AG09319 (cell line): ENCODE measurements around the gene SYT14.
"Not testable (repeated sequence)": the region's sequence is repeated elsewhere in the genome, so short reads cannot be mapped to it uniquely, and the experiment has no call there.

Experiments
- DNase-seq: peaks from one replicate; pipeline ENCODE4 v3.0.0-alpha.2; 2010; ENCODE audit warnings: low read depth; ENCODE audit errors: extremely low read depth
- TF ChIP-seq, protein P1 (sequence below): IDR thresholded peaks from 2 replicates; pipeline ENCODE4 v1.5.1; 2011; ENCODE audit warnings: low read depth, mild to moderate bottlenecking, inconsistent platforms, low read length, moderate library complexity

The SYT14 gene

DNA sequence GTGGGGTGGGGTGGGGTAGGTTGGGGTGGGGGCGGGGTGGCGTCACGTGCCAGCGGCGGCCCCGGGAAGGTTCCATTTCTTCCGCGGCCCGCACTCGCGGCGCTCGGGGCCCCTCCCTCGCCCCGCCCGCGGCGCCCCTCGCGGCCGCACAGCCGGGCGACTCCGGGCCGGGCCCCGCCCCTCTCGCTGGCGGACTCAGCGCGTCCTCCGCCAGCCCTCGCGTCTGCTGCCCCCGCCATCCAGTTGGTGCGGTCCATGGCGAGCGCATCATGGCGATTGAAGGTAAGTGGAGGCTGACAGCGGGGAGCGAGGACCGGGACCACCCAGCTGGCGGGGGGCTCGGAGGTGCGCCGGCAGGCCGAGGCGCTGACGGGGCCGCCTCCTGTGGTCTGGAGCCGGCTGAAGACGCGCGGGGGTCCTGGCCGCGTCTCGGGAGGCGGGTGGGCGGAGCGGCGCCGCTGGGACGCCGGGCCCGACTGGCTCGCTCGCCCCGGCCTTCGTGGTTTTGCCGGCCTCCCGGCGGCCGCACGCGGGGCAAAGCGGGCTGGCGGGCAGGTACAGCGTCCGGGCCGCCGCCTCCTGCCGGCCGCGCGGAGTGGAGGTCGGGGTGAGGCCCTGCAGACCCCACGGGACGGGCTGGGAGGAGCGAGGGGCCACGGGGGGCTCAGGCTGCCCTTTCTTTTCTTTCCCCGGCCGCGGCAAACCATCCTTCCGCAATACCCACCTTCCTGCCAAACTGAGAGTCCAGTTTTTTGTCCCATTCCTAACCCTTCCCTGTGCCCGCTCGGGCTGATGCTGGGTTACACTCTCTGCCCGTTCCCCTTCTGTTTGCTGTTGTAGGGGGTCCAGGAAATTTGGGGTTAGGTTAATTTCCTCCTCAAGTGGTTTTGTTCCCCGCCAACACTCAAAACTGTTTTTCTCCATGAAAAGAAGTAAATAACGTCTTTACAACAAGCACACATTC, at the start of gene SYT14:
SYT14 (plus strand) TSS at position 222 of the 964 bp plus-strand sequence; CDS start at position 270, 48 bp downstream.
- peak; percentile 32 for DNase-seq
- TF ChIP-seq, protein P1, sequence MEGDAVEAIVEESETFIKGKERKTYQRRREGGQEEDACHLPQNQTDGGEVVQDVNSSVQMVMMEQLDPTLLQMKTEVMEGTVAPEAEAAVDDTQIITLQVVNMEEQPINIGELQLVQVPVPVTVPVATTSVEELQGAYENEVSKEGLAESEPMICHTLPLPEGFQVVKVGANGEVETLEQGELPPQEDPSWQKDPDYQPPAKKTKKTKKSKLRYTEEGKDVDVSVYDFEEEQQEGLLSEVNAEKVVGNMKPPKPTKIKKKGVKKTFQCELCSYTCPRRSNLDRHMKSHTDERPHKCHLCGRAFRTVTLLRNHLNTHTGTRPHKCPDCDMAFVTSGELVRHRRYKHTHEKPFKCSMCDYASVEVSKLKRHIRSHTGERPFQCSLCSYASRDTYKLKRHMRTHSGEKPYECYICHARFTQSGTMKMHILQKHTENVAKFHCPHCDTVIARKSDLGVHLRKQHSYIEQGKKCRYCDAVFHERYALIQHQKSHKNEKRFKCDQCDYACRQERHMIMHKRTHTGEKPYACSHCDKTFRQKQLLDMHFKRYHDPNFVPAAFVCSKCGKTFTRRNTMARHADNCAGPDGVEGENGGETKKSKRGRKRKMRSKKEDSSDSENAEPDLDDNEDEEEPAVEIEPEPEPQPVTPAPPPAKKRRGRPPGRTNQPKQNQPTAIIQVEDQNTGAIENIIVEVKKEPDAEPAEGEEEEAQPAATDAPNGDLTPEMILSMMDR, result peak; percentile 13; the same call in 1 of the 2 replicates

DNA sequence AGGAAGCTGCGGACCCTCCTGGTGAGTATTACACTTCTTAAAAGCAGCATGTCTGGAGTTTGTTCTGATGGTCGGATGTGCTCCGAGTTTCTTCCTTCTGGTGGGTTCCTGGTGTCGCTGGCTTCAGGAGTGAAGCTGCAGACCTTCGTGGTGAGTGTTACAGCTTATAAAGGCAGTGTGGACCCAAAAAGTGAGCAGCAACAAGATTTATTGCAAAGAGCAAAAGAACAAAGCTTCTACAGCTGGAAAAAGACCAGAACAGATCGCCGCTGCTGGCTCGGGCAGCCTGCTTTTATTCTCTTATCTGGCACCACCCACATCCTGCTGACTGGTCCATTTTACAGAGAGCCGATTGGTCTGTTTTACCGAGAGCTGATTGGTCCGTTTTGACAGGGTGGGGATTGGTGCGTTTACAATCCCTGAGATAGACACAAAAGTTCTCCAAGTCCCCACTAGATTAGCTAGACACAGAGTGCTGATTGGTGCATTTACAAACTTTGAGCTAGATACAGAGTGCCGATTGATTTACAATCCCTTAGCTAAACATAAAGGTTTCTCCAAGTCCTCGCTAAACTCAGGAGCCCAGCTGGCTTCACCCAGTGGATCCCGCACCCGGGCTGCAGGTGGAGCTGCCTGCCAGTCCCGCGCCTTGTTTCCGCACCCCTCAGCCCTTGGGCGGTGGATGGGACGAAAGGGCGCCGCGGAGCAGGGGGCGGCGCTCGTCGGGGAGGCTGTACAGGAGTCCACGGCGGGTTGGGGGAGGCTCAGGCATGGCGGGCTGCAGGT, 49.5 kb upstream of the SYT14 start:
- DNase-seq, result not testable (repeated sequence)

DNA sequence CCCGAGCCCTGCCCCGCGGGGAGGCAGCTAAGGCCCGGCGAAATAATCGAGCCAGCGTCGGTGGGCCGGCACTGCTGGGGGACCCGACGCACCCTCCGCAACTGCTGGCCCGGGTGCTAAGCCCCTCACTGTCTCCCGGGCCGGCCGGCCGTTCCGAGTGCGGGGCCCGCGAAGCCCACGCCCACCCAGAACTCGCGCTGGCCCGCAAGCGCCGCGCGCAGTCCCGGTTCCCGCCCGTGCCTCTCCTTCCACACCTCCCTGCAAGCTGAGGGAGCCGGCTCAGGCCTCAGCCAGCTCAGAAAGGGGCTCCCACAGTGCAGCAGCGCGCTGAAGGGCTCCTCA, 49.0 kb upstream of the SYT14 start:
- TF ChIP-seq, protein P1, result no peak
- DNase-seq, result no peak

DNA sequence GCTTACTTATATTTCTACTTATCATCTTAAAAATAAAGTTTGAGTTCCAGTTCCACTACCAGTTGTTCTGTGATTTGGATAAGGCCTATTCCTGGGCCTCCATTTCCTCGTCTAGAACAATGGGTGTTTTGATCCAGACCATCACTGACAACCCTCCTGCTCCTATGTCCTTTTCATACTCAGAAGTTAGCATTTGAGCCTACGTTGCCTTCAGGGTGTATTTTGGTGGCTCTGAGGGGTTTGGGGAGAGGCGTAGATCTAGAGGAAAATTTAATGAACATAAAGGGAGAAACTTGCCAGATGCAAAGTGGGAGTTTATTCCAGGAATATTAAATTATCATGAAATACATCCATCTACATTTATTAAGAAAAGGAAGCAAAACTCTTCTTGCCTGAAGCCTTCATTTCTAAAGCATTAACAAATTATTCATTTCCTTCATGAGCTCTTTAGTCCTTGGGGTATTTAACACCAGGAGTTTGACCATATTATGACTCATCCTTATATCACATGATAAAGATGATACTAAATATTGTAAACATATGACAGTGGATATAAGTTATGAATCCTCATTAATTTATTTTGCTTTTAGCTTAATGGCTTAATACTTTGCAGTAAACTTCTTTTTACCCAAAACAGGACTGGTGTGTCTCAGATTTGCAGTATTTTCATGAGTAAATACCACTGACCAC, 47.2 kb upstream of the SYT14 start:
- DNase-seq, result no peak
- TF ChIP-seq, protein P1, result no peak

DNA sequence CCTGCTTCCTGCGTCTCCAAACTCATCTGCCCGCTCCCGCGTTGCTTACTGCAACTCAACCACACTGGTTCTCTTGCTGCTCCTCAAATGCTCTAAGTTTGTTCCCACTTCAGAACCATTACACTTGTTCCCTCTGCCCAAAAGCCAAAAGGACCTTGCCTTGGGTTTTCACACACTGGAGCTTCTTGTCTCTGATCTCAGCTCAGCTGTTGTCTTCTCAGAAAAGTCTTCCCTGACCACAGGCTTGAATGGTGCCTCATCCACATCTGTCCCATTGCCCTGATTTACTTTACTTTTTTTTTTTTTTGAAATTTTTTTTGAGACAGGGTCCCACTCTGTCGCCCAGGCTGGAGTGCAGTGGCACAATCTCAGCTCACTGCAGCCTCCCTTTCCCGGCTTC, 44.3 kb upstream of the SYT14 start:
- TF ChIP-seq, protein P1, result no peak
- no peak for DNase-seq

DNA sequence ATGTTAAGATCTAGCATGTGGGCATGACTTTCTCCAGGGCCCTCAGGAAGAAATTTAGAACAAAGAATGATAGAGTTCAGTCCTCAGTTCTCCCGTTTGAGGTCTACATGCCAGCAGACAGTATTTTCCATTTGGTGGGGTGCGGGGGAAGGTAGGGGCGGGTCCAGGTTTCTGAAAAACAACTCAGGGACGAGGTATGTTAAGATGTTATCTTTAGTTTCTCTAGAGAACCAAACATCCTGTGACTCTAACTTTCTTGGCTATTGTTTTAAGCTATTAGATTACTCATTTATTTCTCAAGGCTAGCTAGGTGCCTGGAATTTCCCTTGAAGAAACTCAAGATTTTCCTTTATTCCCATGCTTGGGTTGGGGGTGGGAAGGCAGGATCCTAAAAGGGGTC, 42.3 kb upstream of the SYT14 start:
- peak; percentile 29 for DNase-seq
- TF ChIP-seq, protein P1, result no peak

DNA sequence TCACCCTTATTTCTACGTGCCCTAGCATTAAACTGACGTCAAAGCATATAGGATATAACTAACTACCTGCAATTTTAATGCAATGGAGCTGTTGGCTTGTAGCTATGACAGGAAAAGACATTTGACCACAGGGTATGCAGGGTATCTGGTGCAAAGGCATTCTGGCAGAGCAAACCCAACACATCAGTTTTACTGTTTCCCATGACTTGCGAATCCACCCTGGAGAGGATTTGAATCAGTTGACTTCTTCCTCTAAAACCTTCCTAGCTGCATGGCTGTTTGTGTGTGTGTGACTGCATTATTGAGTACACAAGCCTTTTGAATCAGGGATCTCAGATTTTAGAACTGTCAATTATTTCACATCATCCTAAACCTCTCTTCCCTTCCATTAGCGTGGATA, 41.7 kb upstream of the SYT14 start:
- no peak for DNase-seq
- TF ChIP-seq, protein P1, result no peak

DNA sequence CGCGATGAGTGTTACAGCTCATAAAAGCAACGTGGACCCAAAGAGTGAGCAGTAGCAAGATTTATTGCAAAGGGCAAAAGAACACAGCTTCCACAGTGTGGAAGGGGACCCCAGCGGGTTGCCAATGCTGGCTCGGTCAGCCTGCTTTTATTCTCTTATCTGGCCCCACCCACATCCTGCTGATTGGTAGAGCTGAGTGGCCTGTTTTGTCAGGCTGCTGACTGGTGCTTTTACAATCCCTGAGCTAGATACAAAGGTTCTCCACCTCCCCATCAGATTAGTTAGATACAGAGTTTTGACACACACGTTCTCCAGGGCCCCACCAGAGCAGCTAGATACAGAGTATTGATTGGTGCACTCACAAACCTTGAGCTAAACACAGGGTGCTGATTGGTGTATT, 39.7 kb upstream of the SYT14 start:
- DNase-seq, result not testable (repeated sequence)

DNA sequence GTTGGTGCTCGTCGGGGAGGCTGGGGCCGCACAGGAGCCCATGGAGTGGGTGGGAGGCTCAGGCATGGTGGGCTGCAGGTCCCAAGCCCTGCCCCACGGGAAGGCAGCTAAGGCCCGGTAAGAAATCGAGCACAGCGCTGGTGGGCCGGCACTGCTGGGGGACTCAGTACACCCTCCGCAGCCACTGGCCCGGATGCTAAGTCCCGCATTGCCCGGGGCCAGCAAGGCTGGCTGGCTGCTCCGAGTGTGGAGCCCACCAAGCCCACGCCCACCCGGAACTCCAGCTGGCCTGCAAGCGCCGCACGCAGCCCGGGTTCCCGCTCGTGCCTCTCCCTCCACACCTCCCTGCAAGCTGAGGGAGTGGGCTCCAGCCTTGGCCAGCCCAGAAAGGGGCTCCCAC, 39.2 kb upstream of the SYT14 start:
- not testable (repeated sequence) for DNase-seq
